Mesendoderm (in vitro differentiated cells): ENCODE results near the gene CLDN19.

ENCODE experiments used
- DNase-seq: peaks from one replicate; pipeline ENCODE4 v3.0.0; 2013
- H2AK5ac ChIP-seq: 2 replicates; pipeline ENCODE4 v1.6.1; 2013; ENCODE audit warnings: low read length, inconsistent platforms
- H2BK120ac ChIP-seq: 2 replicates; pipeline ENCODE4 v1.6.1; 2013; ENCODE audit warnings: low read depth, mild to moderate bottlenecking, low read length, moderate library complexity, mixed read lengths
- H2BK15ac ChIP-seq: replicated peaks from 2 replicates; pipeline ENCODE4 v1.6.1; 2013; ENCODE audit warnings: low read depth, mild to moderate bottlenecking, moderate library complexity
- H2BK5ac ChIP-seq: 2 replicates; pipeline ENCODE4 v1.6.1; 2013; ENCODE audit warnings: low read length, inconsistent platforms
- H3K18ac ChIP-seq: 2 replicates; pipeline ENCODE4 v1.6.1; 2013; ENCODE audit warnings: mild to moderate bottlenecking, low read length, mixed read lengths
- H3K23ac ChIP-seq: one replicate; pipeline ENCODE4 v1.6.1; 2013; ENCODE audit warnings: low read length
- H3K27ac ChIP-seq: 2 replicates; pipeline ENCODE4 v1.5.1; 2013; ENCODE audit warnings: low read depth, mild to moderate bottlenecking, inconsistent platforms, low read length, moderate library complexity
- H3K27me3 ChIP-seq: 2 replicates; pipeline ENCODE4 v1.6.1; 2013; ENCODE audit warnings: low read length, control low read depth, mild to moderate bottlenecking, inconsistent platforms; ENCODE audit not compliant: insufficient read depth, poor library complexity
- H3K36me3 ChIP-seq: 2 replicates; pipeline ENCODE4 v1.6.1; 2013; ENCODE audit warnings: low read length, inconsistent platforms; ENCODE audit not compliant: control insufficient read depth, insufficient read depth
- H3K4ac ChIP-seq: one replicate; pipeline ENCODE4 v1.6.1; 2013; ENCODE audit warnings: low read depth, mild to moderate bottlenecking, low read length, moderate library complexity
- H3K4me1 ChIP-seq: 2 replicates; pipeline ENCODE4 v1.6.1; 2013; ENCODE audit warnings: low read depth, low read length, inconsistent platforms; ENCODE audit not compliant: control insufficient read depth
- H3K4me2 ChIP-seq: 2 replicates; pipeline ENCODE4 v1.6.1; 2013; ENCODE audit warnings: low read length
- H3K4me3 ChIP-seq: 2 replicates; pipeline ENCODE4 v1.5.1; 2013; ENCODE audit warnings: mild to moderate bottlenecking, low read length
- H3K56ac ChIP-seq: one replicate; pipeline ENCODE4 v1.6.1; 2013; ENCODE audit warnings: low read length
- H3K79me1 ChIP-seq: 2 replicates; pipeline ENCODE4 v1.6.1; 2013; ENCODE audit warnings: low read length, inconsistent platforms
- H3K79me2 ChIP-seq: 2 replicates; pipeline ENCODE4 v1.6.1; 2013; ENCODE audit warnings: mild to moderate bottlenecking, low read length; ENCODE audit not compliant: control insufficient read depth, insufficient read depth
- H3K9ac ChIP-seq: 2 replicates; pipeline ENCODE4 v1.6.1; 2013; ENCODE audit warnings: low read length, inconsistent platforms
- H4K5ac ChIP-seq: one replicate; pipeline ENCODE4 v1.6.1; 2013; ENCODE audit warnings: low read length
- H4K8ac ChIP-seq: one replicate; pipeline ENCODE4 v1.6.1; 2013; ENCODE audit warnings: low read depth, mild to moderate bottlenecking, control low read depth, low read length, moderate library complexity
- WGBS: extraction: QIAGEN DNeasy Blood & Tissue Kit; methylation state at CpG from one replicate; pipeline ENCODE4 v1.1.7; 2013; ENCODE audit warnings: low lambda C conversion rate, missing lambda C conversion rate; ENCODE audit not compliant: insufficient coverage; ENCODE audit errors: extremely low coverage; 5-methylcytosine and 5-hydroxymethylcytosine counted together

The CLDN19 gene

GRCh38 chr1:42783092-42783491, 43.1 kb upstream of the CLDN19 start:
- H3K79me1 ChIP-seq, result no peaks in the 10 kb centered on the region
- H2BK15ac ChIP-seq, result no peak overlapping the region
- H3K79me2 ChIP-seq, result no peaks in the 10 kb centered on the region
- H3K4me3 ChIP-seq, result no peak overlapping the region
- no peaks in the 10 kb centered on the region for H3K4me1 ChIP-seq
- H3K36me3 ChIP-seq, result no peaks in the 10 kb centered on the region
- H3K23ac ChIP-seq, result no peak overlapping the region
- no peak overlapping the region for H3K27ac ChIP-seq
- no peak overlapping the region for H3K4me2 ChIP-seq
- H3K4ac ChIP-seq, result no peak overlapping the region
- no peak overlapping the region for H3K18ac ChIP-seq
- DNase-seq, result no peak
- no peak overlapping the region for H2AK5ac ChIP-seq
- no peak overlapping the region for H4K5ac ChIP-seq
- H3K56ac ChIP-seq, result no peak overlapping the region
- WGBS, result no CpG with 5 or more reads among the region's 2 CpGs
- H2BK5ac ChIP-seq, result no peak overlapping the region
- no peaks in the 10 kb centered on the region for H3K27me3 ChIP-seq
- no peak overlapping the region for H4K8ac ChIP-seq
- H2BK120ac ChIP-seq, result no peak overlapping the region
- H3K9ac ChIP-seq, result no peak overlapping the region

- no peaks in the 10 kb centered on the region for H3K79me2 ChIP-seq
- DNase-seq, result no peak
- no CpG with 5 or more reads among the region's 1 CpG for WGBS
Measured at GRCh38 chr1:42780176-42780575, 40.1 kb upstream of the CLDN19 start.

GRCh38 chr1:42779725-42780124, 39.7 kb upstream of the CLDN19 start:
- H3K36me3 ChIP-seq, result peaks cover 6% of the 10 kb centered on the region
- no peak overlapping the region for H2BK120ac ChIP-seq
- no peaks in the 10 kb centered on the region for H3K79me1 ChIP-seq
- no peaks in the 10 kb centered on the region for H3K79me2 ChIP-seq
- no peak overlapping the region for H3K9ac ChIP-seq
- no peak overlapping the region for H3K4ac ChIP-seq
- no peak overlapping the region for H3K18ac ChIP-seq
- H2BK15ac ChIP-seq, result no peak overlapping the region
- DNase-seq, result no peak
- no peak overlapping the region for H2AK5ac ChIP-seq
- WGBS, result no CpG with 5 or more reads among the region's 2 CpGs
- H4K8ac ChIP-seq, result no peak overlapping the region
- H3K4me1 ChIP-seq, result no peaks in the 10 kb centered on the region
- H2BK5ac ChIP-seq, result no peak overlapping the region
- no peaks in the 10 kb centered on the region for H3K27me3 ChIP-seq
- H3K23ac ChIP-seq, result no peak overlapping the region
- H4K5ac ChIP-seq, result no peak overlapping the region
- no peak overlapping the region for H3K56ac ChIP-seq
- H3K4me3 ChIP-seq, result no peak overlapping the region
- no peak overlapping the region for H3K27ac ChIP-seq
- no peak overlapping the region for H3K4me2 ChIP-seq

More at GRCh38 chr1:42780176-42780575, 40.1 kb upstream of the CLDN19 start:
- no peak overlapping the region for H3K9ac ChIP-seq
- no peak overlapping the region for H4K8ac ChIP-seq
- H3K79me1 ChIP-seq, result no peaks in the 10 kb centered on the region
- H3K27me3 ChIP-seq, result no peaks in the 10 kb centered on the region
- no peak overlapping the region for H3K27ac ChIP-seq
- no peak overlapping the region for H2BK120ac ChIP-seq
- H2BK5ac ChIP-seq, result no peak overlapping the region
- peaks cover 3% of the 10 kb centered on the region for H3K36me3 ChIP-seq
- no peaks in the 10 kb centered on the region for H3K4me1 ChIP-seq
- no peak overlapping the region for H4K5ac ChIP-seq
- H3K4me3 ChIP-seq, result no peak overlapping the region
- H3K18ac ChIP-seq, result no peak overlapping the region
- H3K4me2 ChIP-seq, result no peak overlapping the region
- no peak overlapping the region for H3K4ac ChIP-seq
- no peak overlapping the region for H3K23ac ChIP-seq
- no peak overlapping the region for H3K56ac ChIP-seq
- H2AK5ac ChIP-seq, result no peak overlapping the region
- no peak overlapping the region for H2BK15ac ChIP-seq

GRCh38 chr1:42777852-42778251, 37.8 kb upstream of the CLDN19 start:
- Histone ChIP-seq H2BK120ac (no peak overlapping the region), H4K8ac (no peak overlapping the region), H3K9ac (no peak overlapping the region), H3K36me3 (peaks cover 6% of the 10 kb centered on the region), H3K27ac (no peak overlapping the region), H3K4me2 (no peak overlapping the region), H3K4ac (no peak overlapping the region), H3K4me1 (no peaks in the 10 kb centered on the region), H3K79me1 (peaks cover 2% of the 10 kb centered on the region), H3K23ac (no peak overlapping the region), H3K18ac (no peak overlapping the region), H2BK15ac (no peak overlapping the region), H2BK5ac (no peak overlapping the region), H3K4me3 (no peak overlapping the region), H3K56ac (no peak overlapping the region), H3K79me2 (no peaks in the 10 kb centered on the region), H4K5ac (no peak overlapping the region), H3K27me3 (no peaks in the 10 kb centered on the region), H2AK5ac (no peak overlapping the region)
- peak; percentile 61 for DNase-seq

GRCh38 chr1:42776502-42776901, 36.5 kb upstream of the CLDN19 start:
- Histone ChIP-seq H2AK5ac (no peak overlapping the region), H3K4me1 (no peaks in the 10 kb centered on the region)
- WGBS, result no CpG with 5 or more reads among the region's 6 CpGs

GRCh38 chr1:42774928-42775526, 35.0 kb upstream of the CLDN19 start:
- no peak overlapping the region for H2BK5ac ChIP-seq
- no peaks in the 10 kb centered on the region for H3K4me1 ChIP-seq
- H4K8ac ChIP-seq, result no peak overlapping the region
- peaks cover 1% of the 10 kb centered on the region for H3K79me2 ChIP-seq
- H3K4me3 ChIP-seq, result no peak overlapping the region
- no peak overlapping the region for H3K27ac ChIP-seq
- H3K79me1 ChIP-seq, result peaks cover 5% of the 10 kb centered on the region
- H3K27me3 ChIP-seq, result no peaks in the 10 kb centered on the region
- H3K36me3 ChIP-seq, result peaks cover 6% of the 10 kb centered on the region
- H2BK15ac ChIP-seq, result no peak overlapping the region
- H3K4ac ChIP-seq, result no peak overlapping the region
- no peak for DNase-seq
- H2AK5ac ChIP-seq, result no peak overlapping the region
- H4K5ac ChIP-seq, result no peak overlapping the region
- H3K18ac ChIP-seq, result no peak overlapping the region
- no CpG with 5 or more reads among the region's 5 CpGs for WGBS
- no peak overlapping the region for H2BK120ac ChIP-seq
- H3K56ac ChIP-seq, result no peak overlapping the region
- no peak overlapping the region for H3K23ac ChIP-seq
- H3K9ac ChIP-seq, result no peak overlapping the region
- H3K4me2 ChIP-seq, result no peak overlapping the region

More at GRCh38 chr1:42776502-42776901, 36.5 kb upstream of the CLDN19 start:
- Histone ChIP-seq H2BK120ac (no peak overlapping the region), H3K79me2 (peaks cover 1% of the 10 kb centered on the region), H2BK15ac (no peak overlapping the region), H4K5ac (no peak overlapping the region), H3K18ac (no peak overlapping the region), H4K8ac (no peak overlapping the region), H3K36me3 (peaks cover 6% of the 10 kb centered on the region), H3K4ac (no peak overlapping the region), H3K9ac (no peak overlapping the region), H3K4me3 (no peak overlapping the region), H3K23ac (no peak overlapping the region), H3K4me2 (no peak overlapping the region), H3K27ac (no peak overlapping the region), H2BK5ac (no peak overlapping the region), H3K56ac (no peak overlapping the region), H3K27me3 (no peaks in the 10 kb centered on the region), H3K79me1 (peaks cover 4% of the 10 kb centered on the region)
- DNase-seq, result no peak
